ENCODE results near the gene TMTC1.

Gene TMTC1

DNA sequence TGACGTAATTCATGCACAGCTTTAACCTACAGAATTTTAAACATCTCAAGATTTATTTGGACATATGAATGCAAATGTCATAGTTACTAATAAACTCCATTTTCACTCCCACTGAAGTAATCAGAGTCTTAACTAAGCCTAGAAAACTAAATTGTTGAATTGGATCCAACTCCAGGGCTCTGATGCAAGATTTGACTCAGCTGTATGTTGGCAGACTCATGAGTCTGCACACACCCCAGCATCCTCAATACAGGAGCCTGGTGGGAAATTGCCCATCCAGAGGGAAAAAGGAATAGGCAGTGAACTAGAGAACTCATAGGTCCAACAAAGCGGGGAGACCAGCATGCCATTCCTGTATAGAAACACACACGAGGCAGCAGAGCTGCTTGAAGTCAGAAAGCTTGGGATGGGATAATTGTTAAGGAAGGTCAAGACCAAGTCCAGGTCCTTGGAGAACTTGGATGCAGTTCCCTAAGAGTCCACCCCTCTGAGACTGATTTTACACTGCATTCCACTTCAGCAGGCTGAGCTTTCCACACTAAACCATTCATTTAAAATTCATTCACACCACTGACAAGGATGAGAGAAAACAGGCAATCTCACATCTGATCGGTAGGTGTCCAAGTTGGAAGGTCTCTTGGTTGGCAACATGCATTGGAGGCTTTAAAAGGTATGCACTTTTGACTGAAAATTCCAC is 14.4 kb downstream of the TMTC1 start:
- Histone ChIP-seq H4K20me1 (ENCODE audit: insufficient read depth, low read length) (no peaks in the 10 kb centered on the region), H3K4me2 (ENCODE audit: low read length) (no peak overlapping the region), H3K79me2 (ENCODE audit: insufficient read depth, low read length) (no peaks in the 10 kb centered on the region)

DNA sequence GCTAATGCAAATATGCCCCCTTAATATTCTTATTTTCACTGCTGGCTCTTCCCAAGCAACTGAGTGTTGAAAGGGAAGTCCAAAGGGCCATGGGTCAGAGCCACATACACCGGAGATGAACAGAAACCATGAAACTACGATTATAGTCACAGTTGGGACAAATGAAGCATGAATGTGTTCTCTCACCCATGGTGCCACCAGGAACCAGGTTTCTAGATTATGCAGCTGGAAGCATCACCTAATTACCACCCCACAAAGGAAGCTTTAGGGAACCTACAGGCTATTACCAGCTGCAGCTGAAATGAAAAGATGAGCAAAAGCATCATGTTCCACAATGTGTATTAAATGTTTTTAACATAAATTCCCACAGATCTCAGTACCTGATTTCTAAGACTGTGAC is 15.4 kb downstream of the TMTC1 start:
- no peaks in the 10 kb centered on the region for H3K27me3 ChIP-seq (ENCODE audit: insufficient read depth, low read length)
- no peaks in the 10 kb centered on the region for H3F3A ChIP-seq (ENCODE audit: insufficient read depth, low read length)
- H3K79me2 ChIP-seq (ENCODE audit: insufficient read depth, low read length), result no peaks in the 10 kb centered on the region
- H3K9me2 ChIP-seq (ENCODE audit: low read depth, low read length), result no peaks in the 10 kb centered on the region
- no peak overlapping the region for H3K9ac ChIP-seq (ENCODE audit: low read length)
- H3K4me1 ChIP-seq (ENCODE audit: insufficient read depth, low read length, severe bottlenecking), result no peaks in the 10 kb centered on the region
- TF ChIP-seq, protein P1, sequence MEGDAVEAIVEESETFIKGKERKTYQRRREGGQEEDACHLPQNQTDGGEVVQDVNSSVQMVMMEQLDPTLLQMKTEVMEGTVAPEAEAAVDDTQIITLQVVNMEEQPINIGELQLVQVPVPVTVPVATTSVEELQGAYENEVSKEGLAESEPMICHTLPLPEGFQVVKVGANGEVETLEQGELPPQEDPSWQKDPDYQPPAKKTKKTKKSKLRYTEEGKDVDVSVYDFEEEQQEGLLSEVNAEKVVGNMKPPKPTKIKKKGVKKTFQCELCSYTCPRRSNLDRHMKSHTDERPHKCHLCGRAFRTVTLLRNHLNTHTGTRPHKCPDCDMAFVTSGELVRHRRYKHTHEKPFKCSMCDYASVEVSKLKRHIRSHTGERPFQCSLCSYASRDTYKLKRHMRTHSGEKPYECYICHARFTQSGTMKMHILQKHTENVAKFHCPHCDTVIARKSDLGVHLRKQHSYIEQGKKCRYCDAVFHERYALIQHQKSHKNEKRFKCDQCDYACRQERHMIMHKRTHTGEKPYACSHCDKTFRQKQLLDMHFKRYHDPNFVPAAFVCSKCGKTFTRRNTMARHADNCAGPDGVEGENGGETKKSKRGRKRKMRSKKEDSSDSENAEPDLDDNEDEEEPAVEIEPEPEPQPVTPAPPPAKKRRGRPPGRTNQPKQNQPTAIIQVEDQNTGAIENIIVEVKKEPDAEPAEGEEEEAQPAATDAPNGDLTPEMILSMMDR (IDR thresholded peaks at IDR 0.05; ENCODE audit: low read length), result no peak
- no peak for TF ChIP-seq EZH2 (IDR thresholded peaks at IDR 0.05; ENCODE audit: borderline replicate concordance, low read length)
- no peak overlapping the region for H2AFZ ChIP-seq (ENCODE audit: low read length)
- no peak overlapping the region for H3K4me3 ChIP-seq (ENCODE audit: low read depth, low read length, poor library complexity, severe bottlenecking)
- H3K36me3 ChIP-seq (ENCODE audit: insufficient read depth, low read length), result no peaks in the 10 kb centered on the region
- H3K27ac ChIP-seq (ENCODE audit: low read depth, low read length, poor library complexity, severe bottlenecking), result no peak overlapping the region
- H3K9me3 ChIP-seq (ENCODE audit: low read length), result no peaks in the 10 kb centered on the region
- H3K4me2 ChIP-seq (ENCODE audit: low read length), result no peak overlapping the region
- no peaks in the 10 kb centered on the region for H4K20me1 ChIP-seq (ENCODE audit: insufficient read depth, low read length)

More for the DNA sequence above, 14.4 kb downstream of the TMTC1 start:
- TF ChIP-seq, protein P1 (IDR thresholded peaks at IDR 0.05; ENCODE audit: low read length), result no peak
- TF ChIP-seq EZH2 (IDR thresholded peaks at IDR 0.05; ENCODE audit: borderline replicate concordance, low read length), result no peak
- Histone ChIP-seq H3K9ac (ENCODE audit: low read length) (no peak overlapping the region), H2AFZ (ENCODE audit: low read length) (no peak overlapping the region), H3K9me2 (ENCODE audit: low read depth, low read length) (no peaks in the 10 kb centered on the region), H3K36me3 (ENCODE audit: insufficient read depth, low read length) (no peaks in the 10 kb centered on the region), H3K27me3 (ENCODE audit: insufficient read depth, low read length) (no peaks in the 10 kb centered on the region), H3K4me1 (ENCODE audit: insufficient read depth, low read length, severe bottlenecking) (no peaks in the 10 kb centered on the region), H3F3A (ENCODE audit: insufficient read depth, low read length) (no peaks in the 10 kb centered on the region), H3K4me3 (ENCODE audit: low read depth, low read length, poor library complexity, severe bottlenecking) (no peak overlapping the region), H3K9me3 (ENCODE audit: low read length) (no peaks in the 10 kb centered on the region), H3K27ac (ENCODE audit: low read depth, low read length, poor library complexity, severe bottlenecking) (no peak overlapping the region)

DNA sequence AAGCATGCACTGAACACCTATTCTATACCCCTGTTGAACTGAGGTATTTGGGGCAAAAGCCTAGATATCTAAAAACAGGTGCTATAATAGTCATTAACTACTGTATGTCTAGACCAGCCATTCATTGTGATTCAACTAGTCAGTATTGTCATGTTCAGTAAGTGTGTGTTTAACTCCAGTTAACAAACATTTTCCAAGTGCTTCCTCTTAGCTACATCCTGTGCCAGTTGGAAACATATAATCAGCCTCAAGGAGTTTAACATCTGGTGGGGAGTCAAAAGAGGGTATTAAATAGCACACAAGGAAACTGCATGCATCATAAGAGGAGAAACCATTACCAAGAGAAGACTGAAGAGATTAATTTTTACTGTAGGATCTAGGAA is 20.4 kb downstream of the TMTC1 start:
- H3K4me2 ChIP-seq (ENCODE audit: low read length), result no peak overlapping the region
- H3K9me2 ChIP-seq (ENCODE audit: low read depth, low read length), result no peaks in the 10 kb centered on the region
- TF ChIP-seq, protein P1 (IDR thresholded peaks at IDR 0.05; ENCODE audit: low read length), result no peak
- TF ChIP-seq EZH2 (IDR thresholded peaks at IDR 0.05; ENCODE audit: borderline replicate concordance, low read length), result no peak

More for the DNA sequence above, 20.4 kb downstream of the TMTC1 start:
- H3F3A ChIP-seq (ENCODE audit: insufficient read depth, low read length), result no peaks in the 10 kb centered on the region
- no peak overlapping the region for H3K27ac ChIP-seq (ENCODE audit: low read depth, low read length, poor library complexity, severe bottlenecking)
- H3K4me1 ChIP-seq (ENCODE audit: insufficient read depth, low read length, severe bottlenecking), result no peaks in the 10 kb centered on the region
- no peak overlapping the region for H2AFZ ChIP-seq (ENCODE audit: low read length)
- H3K4me3 ChIP-seq (ENCODE audit: low read depth, low read length, poor library complexity, severe bottlenecking), result no peak overlapping the region
- no peaks in the 10 kb centered on the region for H3K79me2 ChIP-seq (ENCODE audit: insufficient read depth, low read length)
- H3K9me3 ChIP-seq (ENCODE audit: low read length), result no peaks in the 10 kb centered on the region
- H3K9ac ChIP-seq (ENCODE audit: low read length), result no peak overlapping the region
- H3K36me3 ChIP-seq (ENCODE audit: insufficient read depth, low read length), result no peaks in the 10 kb centered on the region
- H3K27me3 ChIP-seq (ENCODE audit: insufficient read depth, low read length), result no peaks in the 10 kb centered on the region
- H4K20me1 ChIP-seq (ENCODE audit: insufficient read depth, low read length), result no peaks in the 10 kb centered on the region

All from OCI-LY1 (cell line).